Cardiac muscle cell (in vitro differentiated cells and primary cell): ENCODE measurements around the gene IQCM. TPM values are rescaled to one million over a fixed set of nuclear protein-coding genes. Genes with fewer than 3 reads are reported as not detected.

ENCODE experiments used
- DNase-seq, 2 donors: peaks; one replicate each; pipeline versions ENCODE4 v3.0.0 to v3.0.0-alpha.2; 2010 to 2017; ENCODE audit warnings: low read depth in 1 of 2, low spot score in 1 of 2
- H3K27ac ChIP-seq: fragments of 200-600 bp; sonication (generic); 2 replicates; pipeline ENCODE4 v1.5.1; 2016
- H3K27me3 ChIP-seq: fragments of 200-600 bp; sonication (generic); 2 replicates; pipeline ENCODE4 v1.6.0; 2016; ENCODE audit warnings: control low read depth
- H3K36me3 ChIP-seq: fragments of 200-600 bp; sonication (generic); 2 replicates; pipeline ENCODE4 v1.5.1; 2016; ENCODE audit warnings: control low read depth
- H3K4me1 ChIP-seq: fragments of 200-600 bp; sonication (generic); 2 replicates; pipeline ENCODE4 v1.8.1; 2017; ENCODE audit warnings: low read depth, mild to moderate bottlenecking, mixed run types
- H3K4me3 ChIP-seq: fragments of 200-600 bp; sonication (generic); 2 replicates; pipeline ENCODE4 v1.5.1; 2016; ENCODE audit warnings: mild to moderate bottlenecking
- H3K9me3 ChIP-seq: fragments of 200-600 bp; sonication (generic); 2 replicates; pipeline ENCODE4 v1.5.1; 2017; ENCODE audit warnings: low read depth, mild to moderate bottlenecking, control low read depth
- CTCF ChIP-seq: IDR thresholded peaks from 2 replicates; pipeline ENCODE4 v1.5.1; 2012; ENCODE audit warnings: low read depth, mild to moderate bottlenecking, low read length
- polyA plus RNA-seq: library from polyadenylated mRNA; unstranded; fragments of >200 nt; fragmentation: Nextera tagmentation; extraction: Ambion mirVana; gene quantifications from 2 replicates; pipeline ENCODE4 v1.2.1, GENCODE V29; 2016
- total RNA-seq: library from RNA; depleted of rRNA; stranded (reverse); fragments of >200 nt; gene quantifications from 2 replicates; pipeline ENCODE4 v1.2.3, GENCODE V29; 2016

The IQCM gene
- total and polyA plus RNA-seq, 2 experiments from 2014 or later, result not detected

- no peak overlapping the region for H3K4me3 ChIP-seq
- H3K27me3 ChIP-seq, result no peaks in the 10 kb centered on the region
- no peak overlapping the region for H3K27ac ChIP-seq
- no peaks in the 10 kb centered on the region for H3K4me1 ChIP-seq
- H3K36me3 ChIP-seq, result no peaks in the 10 kb centered on the region
- peak in 1 of 2 donors; percentile 39 for DNase-seq
- no peak for TF ChIP-seq CTCF
- no peaks in the 10 kb centered on the region for H3K9me3 ChIP-seq
Observed at GRCh38 chr4:149823769-149824221, 8.2 kb upstream of the IQCM start.

GRCh38 chr4:149801416-149801815 is 14.2 kb downstream of the IQCM start:
- Histone ChIP-seq H3K27me3 (no peaks in the 10 kb centered on the region), H3K9me3 (no peaks in the 10 kb centered on the region), H3K27ac (no peak overlapping the region), H3K36me3 (no peaks in the 10 kb centered on the region), H3K4me1 (peaks cover 4% of the 10 kb centered on the region), H3K4me3 (no peak overlapping the region)
- no peak for DNase-seq
- no peak for TF ChIP-seq CTCF

DNA sequence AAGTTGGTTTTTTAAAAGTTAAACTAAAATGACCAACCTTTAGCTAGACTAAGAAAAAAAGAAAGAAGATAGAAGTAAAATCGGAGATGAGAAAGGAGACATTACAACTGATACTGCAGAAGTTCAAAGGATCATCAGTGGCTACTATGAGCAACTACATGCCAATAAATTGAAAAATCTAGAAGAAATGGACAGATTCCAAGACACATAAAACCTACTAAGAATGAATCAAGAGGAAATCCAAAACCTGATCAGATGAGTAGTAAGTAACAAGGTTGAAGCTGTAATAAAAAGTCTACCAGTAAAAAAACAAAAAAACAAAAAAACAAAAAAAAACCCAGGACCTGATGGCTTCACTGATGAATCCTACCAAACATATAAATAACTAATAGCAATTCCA is 16.1 kb downstream of the IQCM start:
- Histone ChIP-seq H3K27me3 (no peaks in the 10 kb centered on the region), H3K27ac (no peak overlapping the region), H3K9me3 (no peaks in the 10 kb centered on the region), H3K4me3 (no peak overlapping the region), H3K36me3 (no peaks in the 10 kb centered on the region), H3K4me1 (peaks cover 4% of the 10 kb centered on the region)
- no peak for TF ChIP-seq CTCF
- no peak for DNase-seq

- DNase-seq, result no peak
- TF ChIP-seq CTCF, result no peak
- Histone ChIP-seq H3K36me3 (no peaks in the 10 kb centered on the region), H3K4me1 (no peaks in the 10 kb centered on the region), H3K4me3 (no peak overlapping the region), H3K27me3 (no peaks in the 10 kb centered on the region), H3K9me3 (no peaks in the 10 kb centered on the region), H3K27ac (no peak overlapping the region)
Observed at GRCh38 chr4:149796381-149796780, 19.3 kb downstream of the IQCM start.

GRCh38 chr4:149795256-149795655 is 20.4 kb downstream of the IQCM start:
- Histone ChIP-seq H3K27me3 (no peaks in the 10 kb centered on the region), H3K9me3 (no peaks in the 10 kb centered on the region), H3K4me1 (no peaks in the 10 kb centered on the region), H3K27ac (no peak overlapping the region), H3K4me3 (no peak overlapping the region), H3K36me3 (no peaks in the 10 kb centered on the region)
- DNase-seq, result no peak
- no peak for TF ChIP-seq CTCF

DNA sequence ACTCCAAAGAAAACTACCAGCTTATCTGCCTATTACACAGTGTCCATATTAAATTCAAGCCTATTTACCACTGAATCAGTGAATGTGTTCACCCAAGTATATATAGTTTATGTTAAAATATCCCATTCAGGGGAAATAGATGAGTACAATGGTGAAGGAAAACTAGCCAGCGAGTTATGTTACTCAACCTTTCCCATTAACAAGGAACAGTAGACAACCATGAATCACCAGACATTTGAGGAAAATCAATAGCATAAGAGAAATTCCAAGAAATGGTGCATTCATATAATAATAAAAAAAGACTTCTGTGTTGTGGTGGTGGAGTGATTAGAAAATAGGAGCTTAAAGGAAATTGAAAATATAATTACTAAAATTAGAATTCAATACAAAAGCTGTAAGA is 21.3 kb downstream of the IQCM start:
- H3K36me3 ChIP-seq, result no peaks in the 10 kb centered on the region
- H3K27me3 ChIP-seq, result no peaks in the 10 kb centered on the region
- no peak for DNase-seq
- H3K27ac ChIP-seq, result no peak overlapping the region
- H3K4me3 ChIP-seq, result no peak overlapping the region
- no peak for TF ChIP-seq CTCF
- H3K9me3 ChIP-seq, result no peaks in the 10 kb centered on the region
- H3K4me1 ChIP-seq, result no peaks in the 10 kb centered on the region
